Stimulated activated CD4-positive, alpha-beta T cell treated with anti-CD3 and anti-CD28 coated beads, TNF-alpha, amount 100 ng/mL, for 48 hours (primary cell): ENCODE data around the gene MEG3.

Experiments used
- DNase-seq, 3 donors: peaks; one replicate each; pipeline ENCODE4 v3.0.0-alpha.2; 2020; ENCODE audit warnings: low read depth in 3 of 3

MEG3 gene

DNA sequence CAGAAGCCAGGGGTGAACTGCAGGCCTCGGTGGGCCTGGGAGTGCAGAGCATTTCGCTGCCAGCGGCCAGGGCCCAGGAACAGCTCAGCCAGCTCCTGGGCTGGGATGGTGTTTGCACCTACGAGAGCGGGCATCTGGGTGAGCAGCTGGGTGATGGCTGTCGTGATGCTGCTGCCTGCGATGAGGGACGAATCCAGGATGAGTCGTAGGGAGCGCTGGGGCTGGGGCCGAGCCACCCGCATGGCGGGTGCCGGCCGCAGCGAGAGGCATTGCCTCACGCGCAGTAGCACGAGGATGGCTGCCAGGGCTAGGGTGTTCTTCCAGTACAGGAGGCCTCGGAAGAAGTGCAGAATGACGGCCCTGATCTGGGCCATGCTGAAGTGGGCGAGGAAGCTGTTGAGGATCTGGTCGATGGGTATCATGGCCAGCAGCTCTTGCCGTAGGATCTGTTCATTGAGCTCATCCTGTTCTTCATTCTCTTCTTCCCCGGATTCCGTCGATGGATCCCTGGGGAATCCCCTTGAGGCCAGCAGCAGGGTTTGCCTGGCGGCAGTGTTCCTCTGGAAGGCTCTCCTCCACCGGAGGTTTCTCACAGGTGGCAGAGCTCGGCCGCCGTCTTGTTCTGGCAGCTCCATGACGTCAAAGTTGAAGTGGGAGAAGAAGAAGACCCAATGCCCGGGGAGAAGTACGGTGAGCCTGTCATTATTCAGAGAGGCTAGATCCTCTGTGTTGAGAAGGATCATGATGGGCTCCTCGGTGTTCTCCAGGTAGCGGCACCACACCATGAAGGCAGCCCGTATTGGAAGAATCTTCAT lies 55.5 kb downstream of the MEG3 start:
- DNase-seq, result no peak

DNA sequence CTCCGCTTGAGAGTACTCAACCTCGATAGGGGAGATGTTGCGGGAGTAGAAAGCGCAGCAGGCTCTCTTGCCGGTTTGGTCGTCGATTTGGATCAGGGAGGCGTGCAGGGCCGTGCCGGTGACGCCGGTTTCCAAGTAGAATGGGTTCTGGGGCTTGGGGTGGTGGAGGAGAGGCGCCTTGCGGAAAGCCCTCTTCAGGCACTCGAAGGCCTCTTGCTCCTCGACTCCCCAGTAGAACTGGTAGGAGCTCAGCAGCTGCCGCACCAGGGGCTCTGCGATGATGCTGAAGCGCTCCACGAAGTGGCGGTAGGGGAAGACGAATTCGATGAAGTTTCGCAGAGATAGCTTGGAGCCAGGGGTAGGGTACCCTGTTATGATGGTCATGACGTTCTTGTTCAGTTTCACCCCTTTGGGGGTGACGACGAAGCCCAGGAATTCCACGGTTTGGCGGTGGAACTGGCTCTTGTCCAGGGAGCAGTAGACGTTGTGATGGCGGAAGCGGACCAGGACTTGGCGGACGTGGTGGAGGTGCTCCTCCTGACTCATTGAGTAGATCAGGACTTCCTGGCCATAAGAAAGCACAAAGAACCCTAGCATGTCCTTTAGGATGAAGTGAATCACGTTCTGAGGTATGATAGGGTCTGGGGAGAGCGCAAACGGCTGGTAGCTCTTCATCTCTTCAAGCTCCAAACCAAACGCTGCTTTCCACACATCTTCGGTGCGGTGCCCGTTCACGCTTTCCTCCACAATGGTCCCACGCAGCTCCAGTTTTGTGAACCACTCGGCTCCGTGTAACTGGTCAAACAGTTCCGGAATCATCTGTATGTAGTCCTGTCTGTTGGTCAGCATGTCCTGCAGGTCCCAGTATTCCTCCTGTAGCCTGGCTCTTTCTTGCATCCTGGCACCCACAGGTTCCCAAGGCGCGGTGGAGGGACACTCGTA lies 56.4 kb downstream of the MEG3 start:
- no peak for DNase-seq

DNA sequence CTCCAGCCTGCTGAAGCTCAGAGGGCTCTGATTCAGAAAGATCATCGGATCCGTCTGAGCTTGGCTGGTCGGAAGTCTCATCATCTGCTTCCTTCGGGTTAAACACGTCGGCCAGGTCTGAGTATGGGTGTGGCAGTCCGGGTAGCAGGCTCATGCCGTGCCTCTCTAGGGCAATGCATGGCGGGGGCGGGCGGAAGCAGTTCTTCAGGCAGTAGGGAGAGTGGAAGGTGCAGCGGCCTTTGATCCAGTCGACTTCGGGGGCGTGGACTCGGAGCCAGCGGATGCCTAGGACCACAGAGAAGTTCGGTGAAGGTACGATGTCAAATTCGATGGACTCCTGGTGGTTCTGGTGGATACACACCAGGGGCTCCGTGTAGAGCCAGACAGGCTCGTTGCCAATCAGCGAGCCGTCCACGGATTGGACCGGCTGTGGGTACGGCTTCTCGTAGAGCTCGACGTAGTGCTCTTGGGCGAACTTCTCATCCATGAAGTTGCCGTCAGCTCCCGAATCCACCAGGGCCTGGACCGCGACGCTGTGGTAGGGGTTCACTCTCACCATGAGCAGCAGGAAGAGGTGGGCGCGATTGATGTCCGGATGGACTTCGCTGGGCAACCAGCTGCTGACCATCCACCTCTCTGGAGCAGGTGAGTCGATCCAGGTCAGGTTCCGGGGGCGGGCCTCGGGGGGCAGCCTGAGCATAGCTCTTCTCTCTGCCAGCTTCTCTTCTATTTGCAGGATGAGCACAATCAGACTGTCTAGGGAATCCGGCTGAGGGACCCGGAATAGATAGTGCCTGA lies 57.3 kb downstream of the MEG3 start:
- DNase-seq, result no peak

DNA sequence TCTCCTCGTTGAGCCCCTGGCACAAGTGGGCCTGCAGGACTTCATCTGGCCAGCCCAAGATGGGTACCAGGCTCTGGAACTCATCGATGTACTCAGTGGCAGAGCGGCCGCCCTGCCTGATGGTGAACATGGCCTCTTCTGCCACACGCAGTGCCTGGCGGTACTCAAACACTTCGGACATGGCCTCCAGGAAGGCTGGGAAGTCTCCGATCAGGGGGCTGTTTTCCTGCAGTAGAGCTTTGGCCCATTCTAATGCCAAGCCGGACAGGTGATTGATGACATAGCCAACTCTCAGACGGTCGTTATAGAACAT lies 57.8 kb downstream of the MEG3 start:
- DNase-seq, result no peak

DNA sequence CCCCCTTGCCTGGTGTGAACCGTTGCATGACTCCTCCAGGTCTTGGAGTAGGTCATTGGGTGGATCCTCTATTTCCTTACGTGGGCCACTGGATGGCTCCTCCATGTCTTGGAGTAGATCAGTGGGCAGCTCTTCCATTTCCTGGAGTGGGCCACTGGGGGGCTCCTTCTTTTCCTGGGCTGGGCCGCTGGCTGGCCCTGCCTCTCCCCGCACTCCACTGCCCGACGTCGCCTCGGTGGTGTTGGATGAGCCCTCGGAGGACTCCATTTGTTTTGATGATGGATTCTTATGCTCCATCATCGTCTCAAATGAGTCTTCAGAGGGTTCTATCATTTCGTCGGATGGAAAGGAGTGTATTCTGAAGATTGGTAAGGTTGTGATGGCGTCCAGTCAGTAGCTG lies 58.5 kb downstream of the MEG3 start:
- DNase-seq, result no peak

DNA sequence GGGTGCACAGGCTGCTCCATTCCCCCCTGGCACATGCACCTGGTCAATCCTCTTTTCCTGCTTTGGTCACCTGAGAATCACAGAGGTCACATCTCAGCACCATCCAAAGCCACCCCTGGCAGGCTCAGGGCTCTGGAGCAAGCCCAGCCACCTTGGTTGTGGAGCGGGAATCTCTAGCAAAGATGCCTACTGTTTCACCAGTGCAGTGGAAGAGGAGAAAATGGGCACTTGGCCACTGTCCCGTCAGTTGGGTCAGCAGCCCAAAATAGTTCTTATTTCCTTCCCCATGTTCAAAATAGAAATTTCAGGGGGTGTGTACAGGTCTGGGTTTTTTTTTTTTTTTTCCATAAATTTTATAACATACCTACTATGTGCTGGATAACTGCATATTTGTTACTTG lies 59.3 kb downstream of the MEG3 start:
- no peak for DNase-seq

DNA sequence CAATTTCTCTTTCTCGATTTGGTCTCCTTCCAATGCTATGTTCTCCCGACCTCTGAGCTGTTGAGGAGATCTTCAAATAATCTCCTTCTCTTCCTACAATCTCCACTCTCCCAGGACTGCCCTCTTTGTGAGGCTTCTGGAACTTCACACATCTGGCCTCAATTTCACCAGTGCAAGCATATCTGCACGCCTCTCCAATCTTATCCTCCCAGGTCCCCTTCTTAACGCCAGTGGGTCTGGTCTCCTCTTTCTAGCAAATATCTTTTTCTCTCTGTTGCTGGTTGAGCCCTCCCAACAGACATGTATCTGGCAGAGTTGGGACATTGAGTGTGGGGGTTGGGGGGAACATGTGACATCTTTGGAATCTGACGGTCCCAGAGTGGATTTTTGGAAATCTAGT lies 59.7 kb downstream of the MEG3 start:
- DNase-seq, result no peak

DNA sequence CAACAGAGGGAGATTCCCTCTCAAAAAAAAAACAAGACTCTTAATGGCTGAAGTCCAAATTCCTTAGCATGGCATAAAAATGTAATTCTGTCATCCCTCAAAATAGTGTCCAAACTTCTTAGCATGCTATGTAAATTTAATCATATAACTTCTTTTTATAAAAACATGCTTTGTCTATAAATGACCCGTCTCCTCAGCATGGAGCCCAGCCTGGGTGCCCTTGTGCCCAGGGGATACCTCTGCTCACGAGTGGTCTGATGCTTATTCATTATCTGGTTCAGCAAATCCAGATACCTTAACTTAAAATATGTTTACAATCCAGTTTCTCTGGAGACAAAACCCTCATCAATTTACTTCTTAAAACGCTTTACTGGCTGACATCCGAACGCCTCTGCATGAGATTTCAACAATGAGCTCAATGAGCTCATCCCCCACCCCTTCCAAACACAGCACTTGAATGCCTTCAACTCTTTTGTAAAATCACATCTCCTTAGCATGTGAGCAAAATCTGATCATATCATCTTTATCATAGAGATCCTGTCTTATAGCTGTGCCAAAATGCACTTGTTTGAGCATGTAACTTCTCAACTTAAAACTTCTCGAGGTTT lies 61.9 kb downstream of the MEG3 start:
- DNase-seq, result no peak

DNA sequence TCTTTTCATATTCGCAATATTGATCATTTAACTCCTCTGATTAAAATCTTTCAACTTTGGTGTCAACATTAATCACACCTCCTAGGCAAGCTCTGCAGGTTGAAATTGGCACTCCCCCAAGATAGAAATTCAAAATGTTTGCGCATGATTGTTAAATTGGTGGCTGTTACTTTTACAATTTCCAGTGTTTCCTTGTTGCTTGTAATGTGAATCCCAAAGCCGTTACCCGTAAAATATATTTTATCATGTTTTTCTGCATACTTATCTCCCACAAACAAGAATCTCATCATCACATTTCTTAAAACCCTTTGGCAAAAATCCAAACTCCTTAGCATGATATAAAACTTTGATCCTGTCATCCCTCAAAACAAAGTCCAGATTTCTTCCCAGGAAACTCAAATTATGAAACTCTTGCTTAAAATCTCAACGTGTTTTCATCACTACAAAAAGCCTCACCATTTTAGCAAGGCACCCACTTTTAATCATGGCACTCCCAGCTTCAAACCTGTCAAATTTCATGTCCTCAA lies 62.9 kb downstream of the MEG3 start:
- DNase-seq, result no peak

DNA sequence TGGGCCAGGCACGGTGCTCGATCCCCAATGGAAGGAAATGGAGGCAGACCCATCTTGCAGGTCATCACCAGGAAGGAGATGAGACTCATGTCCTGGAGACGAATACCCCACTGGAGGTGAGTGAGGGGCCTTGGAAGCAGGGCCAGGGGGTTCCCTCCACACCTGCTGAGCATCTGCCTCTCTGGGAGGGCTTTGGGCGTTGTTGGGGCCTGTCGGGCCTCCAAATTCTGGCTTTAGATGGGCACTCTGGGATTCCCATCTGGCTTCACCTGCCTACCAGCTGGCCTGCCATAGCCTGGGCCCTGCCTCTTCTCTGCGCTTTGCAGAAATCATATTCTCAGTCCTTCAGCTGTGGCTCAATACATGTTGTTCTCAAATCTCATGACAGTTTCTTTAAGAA lies 63.7 kb downstream of the MEG3 start:
- no peak for DNase-seq

DNA sequence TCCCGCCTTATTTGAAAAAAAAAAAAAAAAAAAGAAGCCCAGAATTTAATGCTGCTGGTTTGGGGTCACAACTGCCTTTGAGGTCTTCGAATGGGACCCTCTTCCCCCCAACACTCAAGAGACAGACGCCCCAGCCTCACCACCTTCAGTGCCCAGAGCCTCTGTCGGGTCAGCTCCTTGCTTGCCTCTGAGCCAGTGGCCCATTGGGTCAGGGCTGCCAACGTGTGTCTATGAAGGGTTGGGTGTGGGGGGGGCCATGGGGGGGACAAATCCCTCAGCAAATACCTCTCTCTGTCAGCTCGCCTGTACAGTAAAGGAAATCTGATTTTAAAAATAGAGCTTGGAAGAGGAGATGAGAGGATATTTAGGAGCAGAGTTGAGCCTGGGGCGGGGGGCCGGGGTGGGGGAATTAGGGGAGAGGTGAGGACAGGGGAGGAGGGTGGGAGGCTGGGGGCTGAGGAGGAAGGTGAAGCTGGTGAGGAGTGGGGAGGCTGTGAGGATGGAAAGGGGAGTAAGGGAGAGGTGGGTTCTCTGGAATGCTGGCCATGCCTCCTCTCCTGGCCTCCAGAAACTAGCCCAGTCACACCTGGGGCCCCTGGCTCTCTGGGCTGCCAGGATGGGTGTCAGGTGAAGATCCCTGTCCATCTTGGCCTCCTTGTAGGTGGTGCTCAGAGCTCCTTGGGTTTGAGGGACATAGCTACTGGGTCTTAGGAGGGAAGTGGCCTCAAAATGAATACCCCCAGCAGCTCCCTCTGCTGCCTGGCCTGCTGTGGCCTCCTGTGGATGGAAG lies 64.3 kb downstream of the MEG3 start:
- no peak for DNase-seq

DNA sequence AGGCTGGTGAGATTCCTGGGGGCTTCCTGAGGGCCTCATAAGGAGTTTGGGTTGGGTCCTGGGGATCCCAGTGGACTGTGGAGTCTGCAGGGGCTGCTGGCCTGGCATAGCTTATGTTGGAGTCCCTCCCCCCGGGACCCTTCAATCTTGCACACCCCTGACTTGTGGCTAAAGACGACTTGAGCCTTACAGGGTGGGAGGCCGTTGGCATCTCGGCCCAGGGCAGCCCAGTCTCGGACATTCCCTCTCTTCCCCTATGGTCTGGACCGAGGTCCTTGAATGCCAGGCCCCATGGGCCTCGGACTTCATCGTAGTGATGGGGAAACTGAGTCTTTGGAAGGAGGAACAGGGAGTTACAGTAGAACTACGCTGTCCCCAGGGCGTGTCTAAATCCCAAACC lies 65.1 kb downstream of the MEG3 start:
- DNase-seq, result no peak

DNA sequence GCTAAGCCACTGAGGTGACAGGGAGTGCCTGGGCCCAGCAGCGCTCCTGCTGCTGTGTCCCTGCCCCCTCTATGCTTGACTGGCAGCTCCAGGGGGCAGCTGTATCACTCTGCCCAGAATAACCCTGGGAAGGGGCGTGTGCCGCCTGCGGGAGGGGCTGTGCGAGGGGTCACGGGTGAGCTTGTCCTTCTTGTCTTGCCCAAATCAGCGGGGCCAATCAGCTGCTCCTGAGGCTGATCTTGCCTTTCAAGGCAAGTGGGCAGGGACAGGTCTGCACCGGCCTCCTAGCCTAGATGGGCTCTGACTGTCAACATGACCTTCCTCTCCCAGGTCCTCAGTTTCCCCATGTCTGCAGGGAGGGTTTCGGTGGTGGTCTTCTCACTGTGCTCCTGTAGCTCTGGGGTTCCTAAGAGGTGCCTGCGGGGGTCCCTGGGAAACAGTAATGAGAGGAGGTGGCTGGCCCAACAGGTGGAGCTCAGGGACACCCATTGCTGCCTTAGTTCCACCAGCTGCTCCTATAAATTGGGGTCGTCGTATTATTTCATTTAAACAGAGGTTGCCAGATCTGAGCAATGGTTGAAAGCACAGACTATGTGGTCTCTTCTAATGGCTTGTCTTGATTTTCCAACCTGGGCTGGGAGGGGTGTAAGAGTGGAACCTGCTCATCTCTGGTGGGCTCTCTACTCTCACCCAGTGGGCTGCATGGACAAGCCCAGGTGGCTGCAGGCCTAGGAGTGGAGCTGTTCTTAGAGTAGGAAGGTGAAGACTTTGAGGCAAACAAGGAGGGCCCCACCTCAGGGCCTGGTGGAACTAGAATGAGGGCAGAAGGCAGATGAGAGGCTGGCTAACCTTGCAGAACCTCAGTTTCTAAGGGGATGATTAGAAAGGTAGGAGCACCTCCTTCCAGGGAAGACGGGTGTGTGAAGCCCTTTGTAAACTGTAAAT lies 65.9 kb downstream of the MEG3 start:
- no peak for DNase-seq

DNA sequence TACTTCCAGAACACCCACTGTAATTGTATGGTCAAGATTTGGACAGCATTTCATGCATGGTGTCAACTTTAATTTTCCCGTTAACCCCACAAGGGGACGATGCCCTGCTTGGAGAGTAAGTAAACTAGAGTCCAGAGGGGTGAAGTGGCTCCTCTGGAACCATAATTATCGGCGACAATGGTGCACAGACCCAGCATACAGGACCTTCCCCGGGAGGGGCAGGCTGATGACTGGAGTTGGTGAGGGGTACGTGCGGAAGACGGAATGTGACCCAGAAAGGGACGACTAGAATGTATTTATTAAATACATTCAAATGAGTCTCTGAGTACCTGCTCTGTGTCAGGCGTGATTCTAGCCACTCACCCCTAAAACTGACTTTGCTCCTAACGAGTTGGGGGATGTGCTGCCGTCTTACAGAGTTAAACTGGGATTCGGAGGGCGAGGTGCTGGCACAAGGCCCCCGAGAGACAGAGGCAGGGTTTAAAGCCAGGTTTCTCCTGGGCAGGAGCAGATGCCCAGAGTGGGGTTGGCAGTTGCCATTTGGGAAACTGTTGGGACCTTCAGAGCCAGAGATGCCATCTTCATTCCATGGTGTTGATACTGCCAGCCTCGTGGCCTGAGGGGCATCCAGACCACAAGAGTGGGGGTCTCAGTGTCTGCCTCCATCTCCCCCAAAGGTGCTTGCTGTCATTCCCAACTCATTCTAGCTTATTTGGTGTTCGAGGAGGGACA lies 66.7 kb downstream of the MEG3 start:
- DNase-seq, result no peak

DNA sequence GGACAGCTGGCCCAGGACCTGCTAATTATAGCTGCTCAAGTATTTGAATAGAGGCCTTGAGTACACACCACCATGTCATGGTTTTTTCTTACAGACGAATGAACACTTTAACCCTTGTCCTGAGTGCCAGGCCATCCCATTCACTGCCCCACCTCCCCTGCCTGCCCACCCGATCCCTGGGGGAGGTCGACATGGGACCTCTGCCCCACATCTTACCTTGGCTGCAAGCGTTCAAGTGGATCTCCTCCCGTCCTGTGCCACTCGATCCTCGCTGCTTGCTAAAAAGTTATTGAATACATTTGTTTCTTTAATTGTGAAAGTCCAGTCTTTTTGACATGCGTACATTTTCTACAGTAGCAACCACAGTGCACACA lies 67.3 kb downstream of the MEG3 start:
- DNase-seq, result no peak

DNA sequence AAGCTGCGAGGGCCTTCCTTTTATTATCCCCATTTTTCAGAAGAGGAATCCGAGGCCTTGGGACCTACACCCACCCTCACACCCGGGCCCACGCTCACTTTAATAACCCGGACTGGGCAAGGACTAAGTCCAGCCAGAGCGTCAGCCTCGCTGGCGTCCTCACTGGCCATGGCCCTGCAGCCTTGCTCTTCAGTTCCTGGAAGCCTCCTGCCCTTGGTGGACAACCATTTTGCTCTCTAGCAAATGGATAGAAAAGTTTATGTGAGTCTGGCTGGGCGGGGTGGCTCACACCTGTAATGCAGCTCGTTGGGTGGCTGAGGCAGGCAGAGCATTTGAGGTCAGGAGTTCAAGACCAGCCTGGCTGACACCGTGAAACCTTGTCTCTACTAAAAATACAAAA lies 67.8 kb downstream of the MEG3 start:
- DNase-seq, result no peak

DNA sequence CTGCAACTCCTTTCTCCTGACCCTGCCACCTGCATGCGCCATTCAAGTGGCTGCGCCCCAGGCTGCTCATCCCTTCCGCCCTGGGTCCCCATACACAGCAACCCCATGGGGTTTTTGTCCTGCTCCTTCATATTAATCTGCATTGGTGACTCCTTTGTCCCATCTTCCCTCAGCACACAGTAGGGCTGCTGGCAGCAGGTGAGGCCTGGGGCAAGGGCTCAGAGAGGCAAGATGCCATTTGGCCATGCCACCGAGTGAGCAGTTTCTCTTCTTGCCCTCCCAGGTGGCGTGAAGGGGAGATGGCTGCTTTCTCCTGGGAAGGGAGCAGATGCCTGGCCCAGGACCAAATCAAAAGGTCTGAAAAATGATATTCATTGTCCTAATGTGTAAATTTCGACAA lies 68.5 kb downstream of the MEG3 start:
- DNase-seq, result no peak

DNA sequence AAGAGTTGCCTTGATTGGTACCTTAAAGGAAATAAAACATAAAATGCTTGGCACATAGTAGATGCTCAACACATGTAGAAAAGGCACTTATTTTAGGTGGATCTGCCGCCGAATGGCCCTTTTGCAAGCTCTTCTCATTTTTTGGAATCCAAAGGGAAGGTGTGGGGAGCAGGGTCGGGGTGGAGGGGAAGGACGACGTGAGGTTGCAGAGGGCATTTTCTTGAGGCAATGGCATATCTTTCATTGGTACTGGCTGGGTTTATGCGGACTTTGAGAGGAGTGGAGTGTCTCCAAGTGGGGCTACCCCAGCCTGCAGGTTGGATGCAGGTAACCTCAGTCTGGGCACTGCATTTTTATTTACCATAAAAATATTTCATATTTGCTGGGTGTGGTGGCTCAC lies 69.5 kb downstream of the MEG3 start:
- DNase-seq, result no peak
